ENCODE data around the gene PLEKHG2. TPM values are rescaled to one million over a fixed set of nuclear protein-coding genes. Genes with fewer than 3 reads are reported as not detected.

The PLEKHG2 gene
- total RNA-seq, 1 experiment from 2014 or later, result 62.3 TPM

DNA sequence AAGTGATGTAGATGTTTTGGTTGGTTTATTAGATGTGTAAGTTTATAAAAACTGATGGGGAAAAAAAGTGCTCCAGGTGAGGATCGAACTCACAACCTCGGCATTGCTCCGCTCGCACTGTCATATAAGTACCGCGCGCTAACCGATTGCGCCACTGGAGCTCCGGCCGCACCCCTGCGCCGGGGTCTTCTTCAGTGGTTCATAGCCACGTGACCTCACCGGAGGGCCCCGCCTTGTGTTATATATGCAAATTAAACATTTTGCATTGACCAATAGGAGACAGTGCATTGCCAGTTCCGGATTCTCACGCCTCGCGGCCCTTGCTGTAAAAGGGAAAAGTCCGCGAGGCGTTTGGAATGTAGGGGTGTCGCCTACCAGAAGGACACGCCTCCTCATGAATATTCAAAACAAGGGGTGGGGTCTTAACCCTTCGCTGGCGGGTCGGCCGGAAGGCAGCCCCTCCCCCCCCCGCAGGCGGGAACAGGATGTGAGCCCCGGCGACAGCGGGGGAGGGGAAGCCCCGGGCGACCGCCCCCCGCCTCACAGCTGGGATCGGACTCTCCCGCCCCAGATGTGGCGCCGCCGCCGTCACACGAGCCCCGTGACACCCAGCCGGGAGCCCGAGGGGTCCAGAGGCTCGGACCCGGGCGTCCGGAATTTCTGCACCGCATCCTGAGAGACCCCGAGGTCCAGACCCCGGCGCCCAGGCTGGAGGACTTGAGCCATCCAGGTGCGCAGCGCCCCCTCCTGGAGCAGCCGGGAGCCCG, at the start of gene PLEKHG2 (continued):
- TF ChIP-seq, protein P1, sequence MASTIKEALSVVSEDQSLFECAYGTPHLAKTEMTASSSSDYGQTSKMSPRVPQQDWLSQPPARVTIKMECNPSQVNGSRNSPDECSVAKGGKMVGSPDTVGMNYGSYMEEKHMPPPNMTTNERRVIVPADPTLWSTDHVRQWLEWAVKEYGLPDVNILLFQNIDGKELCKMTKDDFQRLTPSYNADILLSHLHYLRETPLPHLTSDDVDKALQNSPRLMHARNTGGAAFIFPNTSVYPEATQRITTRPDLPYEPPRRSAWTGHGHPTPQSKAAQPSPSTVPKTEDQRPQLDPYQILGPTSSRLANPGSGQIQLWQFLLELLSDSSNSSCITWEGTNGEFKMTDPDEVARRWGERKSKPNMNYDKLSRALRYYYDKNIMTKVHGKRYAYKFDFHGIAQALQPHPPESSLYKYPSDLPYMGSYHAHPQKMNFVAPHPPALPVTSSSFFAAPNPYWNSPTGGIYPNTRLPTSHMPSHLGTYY (CRISPR knock-in tag; IDR thresholded peaks at IDR 0.05), result 0 out of 2 replicates have a peak, but pooled peaks have one; percentile 73

DNA sequence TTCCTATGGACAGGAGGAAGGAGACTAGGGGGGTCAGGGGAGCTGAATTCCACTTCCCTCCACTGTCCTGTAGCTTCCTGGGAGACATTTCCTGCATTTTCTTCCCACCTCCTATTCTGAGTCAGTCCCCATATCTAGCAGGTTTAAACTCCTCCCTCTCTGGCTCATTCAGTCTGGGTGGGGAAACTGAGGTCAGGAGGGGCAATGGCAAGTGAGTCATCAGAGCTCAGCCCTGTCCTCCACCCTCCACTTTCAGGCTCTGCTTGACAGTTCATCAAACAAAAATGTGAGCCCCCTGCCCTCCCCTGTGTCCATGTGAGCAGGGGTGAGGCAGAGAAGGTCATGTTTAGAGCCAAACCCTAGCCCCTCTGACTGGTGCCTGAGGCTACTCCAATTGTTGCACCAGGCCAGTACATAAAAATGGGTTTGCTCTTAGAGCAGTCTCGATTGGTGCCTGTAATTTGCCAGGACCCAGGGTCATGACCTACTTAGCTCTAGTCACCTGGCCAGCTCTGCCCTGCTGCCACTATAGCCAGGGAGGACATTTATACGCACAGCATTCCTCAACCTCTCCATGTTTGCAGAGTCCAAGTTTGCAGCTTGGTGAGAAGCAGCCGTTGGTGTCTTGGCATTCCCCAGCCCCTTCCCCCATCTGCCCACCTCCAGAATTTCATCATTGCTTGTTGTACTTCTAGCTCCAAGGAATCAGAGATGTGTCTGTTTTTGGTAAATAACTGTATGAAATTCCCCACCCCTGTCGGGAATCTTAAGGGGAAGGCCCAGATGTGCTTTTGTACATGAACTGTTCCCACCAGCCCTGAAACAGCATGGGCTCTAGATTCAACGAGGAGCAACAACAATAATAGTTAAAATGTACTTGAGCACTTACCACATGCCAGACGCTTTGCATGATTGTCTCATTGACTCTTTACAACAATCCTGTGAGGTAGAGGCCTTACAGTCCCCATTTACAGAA, 49.5 kb upstream of the PLEKHG2 start:
- H3K4me1 Mint-ChIP-seq, result no peaks in the 10 kb centered on the region
- ATAC-seq (no peak), DNase-seq (ENCODE audit: low spot score) (no peak)
- no peaks in the 10 kb centered on the region for H3K27me3 Mint-ChIP-seq (ENCODE audit: low read depth)
- no peak overlapping the region for H3K27ac Mint-ChIP-seq
- TF ChIP-seq SP1 (CRISPR knock-in tag; conservative IDR thresholded peaks at IDR 0.05) (no peak), ESRRA (CRISPR knock-in tag; IDR thresholded peaks at IDR 0.05; ENCODE audit: borderline replicate concordance) (no peak), ELF4 (CRISPR knock-in tag; IDR thresholded peaks at IDR 0.05; ENCODE audit: low read depth) (no peak)
- TF ChIP-seq, protein P2, sequence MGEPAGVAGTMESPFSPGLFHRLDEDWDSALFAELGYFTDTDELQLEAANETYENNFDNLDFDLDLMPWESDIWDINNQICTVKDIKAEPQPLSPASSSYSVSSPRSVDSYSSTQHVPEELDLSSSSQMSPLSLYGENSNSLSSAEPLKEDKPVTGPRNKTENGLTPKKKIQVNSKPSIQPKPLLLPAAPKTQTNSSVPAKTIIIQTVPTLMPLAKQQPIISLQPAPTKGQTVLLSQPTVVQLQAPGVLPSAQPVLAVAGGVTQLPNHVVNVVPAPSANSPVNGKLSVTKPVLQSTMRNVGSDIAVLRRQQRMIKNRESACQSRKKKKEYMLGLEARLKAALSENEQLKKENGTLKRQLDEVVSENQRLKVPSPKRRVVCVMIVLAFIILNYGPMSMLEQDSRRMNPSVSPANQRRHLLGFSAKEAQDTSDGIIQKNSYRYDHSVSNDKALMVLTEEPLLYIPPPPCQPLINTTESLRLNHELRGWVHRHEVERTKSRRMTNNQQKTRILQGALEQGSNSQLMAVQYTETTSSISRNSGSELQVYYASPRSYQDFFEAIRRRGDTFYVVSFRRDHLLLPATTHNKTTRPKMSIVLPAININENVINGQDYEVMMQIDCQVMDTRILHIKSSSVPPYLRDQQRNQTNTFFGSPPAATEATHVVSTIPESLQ (CRISPR knock-in tag; IDR thresholded peaks at IDR 0.05), result no peak
- TF ChIP-seq, protein P3, sequence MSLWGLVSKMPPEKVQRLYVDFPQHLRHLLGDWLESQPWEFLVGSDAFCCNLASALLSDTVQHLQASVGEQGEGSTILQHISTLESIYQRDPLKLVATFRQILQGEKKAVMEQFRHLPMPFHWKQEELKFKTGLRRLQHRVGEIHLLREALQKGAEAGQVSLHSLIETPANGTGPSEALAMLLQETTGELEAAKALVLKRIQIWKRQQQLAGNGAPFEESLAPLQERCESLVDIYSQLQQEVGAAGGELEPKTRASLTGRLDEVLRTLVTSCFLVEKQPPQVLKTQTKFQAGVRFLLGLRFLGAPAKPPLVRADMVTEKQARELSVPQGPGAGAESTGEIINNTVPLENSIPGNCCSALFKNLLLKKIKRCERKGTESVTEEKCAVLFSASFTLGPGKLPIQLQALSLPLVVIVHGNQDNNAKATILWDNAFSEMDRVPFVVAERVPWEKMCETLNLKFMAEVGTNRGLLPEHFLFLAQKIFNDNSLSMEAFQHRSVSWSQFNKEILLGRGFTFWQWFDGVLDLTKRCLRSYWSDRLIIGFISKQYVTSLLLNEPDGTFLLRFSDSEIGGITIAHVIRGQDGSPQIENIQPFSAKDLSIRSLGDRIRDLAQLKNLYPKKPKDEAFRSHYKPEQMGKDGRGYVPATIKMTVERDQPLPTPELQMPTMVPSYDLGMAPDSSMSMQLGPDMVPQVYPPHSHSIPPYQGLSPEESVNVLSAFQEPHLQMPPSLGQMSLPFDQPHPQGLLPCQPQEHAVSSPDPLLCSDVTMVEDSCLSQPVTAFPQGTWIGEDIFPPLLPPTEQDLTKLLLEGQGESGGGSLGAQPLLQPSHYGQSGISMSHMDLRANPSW (CRISPR knock-in tag; conservative IDR thresholded peaks at IDR 0.05; ENCODE audit: low read depth), result no peak
- TF ChIP-seq, protein P4, sequence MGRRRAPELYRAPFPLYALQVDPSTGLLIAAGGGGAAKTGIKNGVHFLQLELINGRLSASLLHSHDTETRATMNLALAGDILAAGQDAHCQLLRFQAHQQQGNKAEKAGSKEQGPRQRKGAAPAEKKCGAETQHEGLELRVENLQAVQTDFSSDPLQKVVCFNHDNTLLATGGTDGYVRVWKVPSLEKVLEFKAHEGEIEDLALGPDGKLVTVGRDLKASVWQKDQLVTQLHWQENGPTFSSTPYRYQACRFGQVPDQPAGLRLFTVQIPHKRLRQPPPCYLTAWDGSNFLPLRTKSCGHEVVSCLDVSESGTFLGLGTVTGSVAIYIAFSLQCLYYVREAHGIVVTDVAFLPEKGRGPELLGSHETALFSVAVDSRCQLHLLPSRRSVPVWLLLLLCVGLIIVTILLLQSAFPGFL (CRISPR knock-in tag; IDR thresholded peaks at IDR 0.05; ENCODE audit: borderline replicate concordance), result no peak
- POLR2A ChIA-PET, result interaction anchor here (1.1 kb wide), 1 partner anchor 28 kb away, joined by 4 read pairs; the partner anchor contains the start of genes MED29 and PAF1
- H3K4me3 Mint-ChIP-seq, result no peak overlapping the region
- H3K9me3 Mint-ChIP-seq, result no peaks in the 10 kb centered on the region
- peaks cover 52% of the 10 kb centered on the region for H3K36me3 Mint-ChIP-seq
- CTCF ChIA-PET, result interaction anchor here (0.8 to 1.6 kb wide), 2 partner anchors 21 to 35 kb away, joined by 3 to 7 read pairs; partner anchors contain the start of gene SAMD4B

DNA sequence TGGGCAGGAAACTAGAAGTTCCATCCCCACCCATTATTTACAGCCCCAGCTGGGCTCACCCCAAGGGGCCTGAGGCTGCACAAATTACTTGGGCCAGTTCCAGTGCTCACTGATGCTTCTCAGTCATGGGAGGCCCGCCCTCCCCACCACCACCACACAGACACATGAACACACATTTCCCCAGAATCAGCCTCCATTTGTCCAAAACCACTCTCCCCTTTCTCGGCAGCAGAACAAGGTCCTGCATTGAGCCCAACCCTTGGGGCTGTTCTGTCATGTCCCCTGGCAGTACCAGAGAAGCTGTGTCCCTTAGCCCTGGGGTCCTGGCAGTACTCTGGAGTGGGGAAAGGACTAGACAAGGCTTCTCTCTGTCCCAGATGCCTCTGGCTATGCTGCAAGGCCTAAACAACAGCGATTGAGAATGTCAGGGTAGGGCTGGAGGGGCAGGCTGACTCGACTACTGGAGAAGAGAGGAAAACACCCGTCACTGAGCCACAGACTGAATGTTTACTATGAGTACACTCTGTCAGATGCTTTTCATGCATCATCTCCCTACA, 48.5 kb upstream of the PLEKHG2 start:
- Mint-ChIP-seq H3K4me1 (no peaks in the 10 kb centered on the region), H3K36me3 (peaks cover 49% of the 10 kb centered on the region), H3K27me3 (ENCODE audit: low read depth) (no peaks in the 10 kb centered on the region), H3K9me3 (no peaks in the 10 kb centered on the region), H3K4me3 (no peak overlapping the region), H3K27ac (no peak overlapping the region)
- POLR2A ChIA-PET, result no interaction called here
- DNase-seq (ENCODE audit: low spot score), result no peak
- CTCF ChIA-PET, result no interaction called here
- no peak for ATAC-seq
- TF ChIP-seq, protein P5, sequence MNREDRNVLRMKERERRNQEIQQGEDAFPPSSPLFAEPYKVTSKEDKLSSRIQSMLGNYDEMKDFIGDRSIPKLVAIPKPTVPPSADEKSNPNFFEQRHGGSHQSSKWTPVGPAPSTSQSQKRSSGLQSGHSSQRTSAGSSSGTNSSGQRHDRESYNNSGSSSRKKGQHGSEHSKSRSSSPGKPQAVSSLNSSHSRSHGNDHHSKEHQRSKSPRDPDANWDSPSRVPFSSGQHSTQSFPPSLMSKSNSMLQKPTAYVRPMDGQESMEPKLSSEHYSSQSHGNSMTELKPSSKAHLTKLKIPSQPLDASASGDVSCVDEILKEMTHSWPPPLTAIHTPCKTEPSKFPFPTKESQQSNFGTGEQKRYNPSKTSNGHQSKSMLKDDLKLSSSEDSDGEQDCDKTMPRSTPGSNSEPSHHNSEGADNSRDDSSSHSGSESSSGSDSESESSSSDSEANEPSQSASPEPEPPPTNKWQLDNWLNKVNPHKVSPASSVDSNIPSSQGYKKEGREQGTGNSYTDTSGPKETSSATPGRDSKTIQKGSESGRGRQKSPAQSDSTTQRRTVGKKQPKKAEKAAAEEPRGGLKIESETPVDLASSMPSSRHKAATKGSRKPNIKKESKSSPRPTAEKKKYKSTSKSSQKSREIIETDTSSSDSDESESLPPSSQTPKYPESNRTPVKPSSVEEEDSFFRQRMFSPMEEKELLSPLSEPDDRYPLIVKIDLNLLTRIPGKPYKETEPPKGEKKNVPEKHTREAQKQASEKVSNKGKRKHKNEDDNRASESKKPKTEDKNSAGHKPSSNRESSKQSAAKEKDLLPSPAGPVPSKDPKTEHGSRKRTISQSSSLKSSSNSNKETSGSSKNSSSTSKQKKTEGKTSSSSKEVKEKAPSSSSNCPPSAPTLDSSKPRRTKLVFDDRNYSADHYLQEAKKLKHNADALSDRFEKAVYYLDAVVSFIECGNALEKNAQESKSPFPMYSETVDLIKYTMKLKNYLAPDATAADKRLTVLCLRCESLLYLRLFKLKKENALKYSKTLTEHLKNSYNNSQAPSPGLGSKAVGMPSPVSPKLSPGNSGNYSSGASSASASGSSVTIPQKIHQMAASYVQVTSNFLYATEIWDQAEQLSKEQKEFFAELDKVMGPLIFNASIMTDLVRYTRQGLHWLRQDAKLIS (CRISPR knock-in tag; IDR thresholded peaks at IDR 0.05; ENCODE audit: borderline replicate concordance), result no peak
- TF ChIP-seq ZNF138 (CRISPR knock-in tag; conservative IDR thresholded peaks at IDR 0.05) (no peak), ZNF416 (CRISPR knock-in tag; IDR thresholded peaks at IDR 0.05) (no peak)
- TF ChIP-seq, protein P6, sequence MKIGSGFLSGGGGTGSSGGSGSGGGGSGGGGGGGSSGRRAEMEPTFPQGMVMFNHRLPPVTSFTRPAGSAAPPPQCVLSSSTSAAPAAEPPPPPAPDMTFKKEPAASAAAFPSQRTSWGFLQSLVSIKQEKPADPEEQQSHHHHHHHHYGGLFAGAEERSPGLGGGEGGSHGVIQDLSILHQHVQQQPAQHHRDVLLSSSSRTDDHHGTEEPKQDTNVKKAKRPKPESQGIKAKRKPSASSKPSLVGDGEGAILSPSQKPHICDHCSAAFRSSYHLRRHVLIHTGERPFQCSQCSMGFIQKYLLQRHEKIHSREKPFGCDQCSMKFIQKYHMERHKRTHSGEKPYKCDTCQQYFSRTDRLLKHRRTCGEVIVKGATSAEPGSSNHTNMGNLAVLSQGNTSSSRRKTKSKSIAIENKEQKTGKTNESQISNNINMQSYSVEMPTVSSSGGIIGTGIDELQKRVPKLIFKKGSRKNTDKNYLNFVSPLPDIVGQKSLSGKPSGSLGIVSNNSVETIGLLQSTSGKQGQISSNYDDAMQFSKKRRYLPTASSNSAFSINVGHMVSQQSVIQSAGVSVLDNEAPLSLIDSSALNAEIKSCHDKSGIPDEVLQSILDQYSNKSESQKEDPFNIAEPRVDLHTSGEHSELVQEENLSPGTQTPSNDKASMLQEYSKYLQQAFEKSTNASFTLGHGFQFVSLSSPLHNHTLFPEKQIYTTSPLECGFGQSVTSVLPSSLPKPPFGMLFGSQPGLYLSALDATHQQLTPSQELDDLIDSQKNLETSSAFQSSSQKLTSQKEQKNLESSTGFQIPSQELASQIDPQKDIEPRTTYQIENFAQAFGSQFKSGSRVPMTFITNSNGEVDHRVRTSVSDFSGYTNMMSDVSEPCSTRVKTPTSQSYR (CRISPR knock-in tag; IDR thresholded peaks at IDR 0.05), result no peak
- TF ChIP-seq, protein P7, sequence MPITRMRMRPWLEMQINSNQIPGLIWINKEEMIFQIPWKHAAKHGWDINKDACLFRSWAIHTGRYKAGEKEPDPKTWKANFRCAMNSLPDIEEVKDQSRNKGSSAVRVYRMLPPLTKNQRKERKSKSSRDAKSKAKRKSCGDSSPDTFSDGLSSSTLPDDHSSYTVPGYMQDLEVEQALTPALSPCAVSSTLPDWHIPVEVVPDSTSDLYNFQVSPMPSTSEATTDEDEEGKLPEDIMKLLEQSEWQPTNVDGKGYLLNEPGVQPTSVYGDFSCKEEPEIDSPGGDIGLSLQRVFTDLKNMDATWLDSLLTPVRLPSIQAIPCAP (CRISPR knock-in tag; IDR thresholded peaks at IDR 0.05), result no peak

Measured in WTC11 (cell line).